Measurements from ENCODE around the gene FBXL2.
A peak's percentile ranks its signal among the peaks of the same experiment; 100 is the strongest.

Gene FBXL2

GRCh38 chr3:33250712-33251111 lies 26.5 kb upstream of the FBXL2 start:
- Histone ChIP-seq H4K20me1 (no peaks in the 10 kb centered on the region), H3K4me3 (no peak overlapping the region), H3K4me2 (no peak overlapping the region), H3K27me3 (no peaks in the 10 kb centered on the region), H3K27ac (no peak overlapping the region), H3K36me3 (no peaks in the 10 kb centered on the region), H3K4me1 (no peaks in the 10 kb centered on the region), H3K9me3 (replicated peaks in 1 of 11) (no peaks in the 10 kb centered on the region), H3K9ac (no peak overlapping the region)
- TF ChIP-seq Cebpa-rat (IDR thresholded peaks at IDR 0.05), result no peak

- Histone ChIP-seq H3K36me3 (no peaks in the 10 kb centered on the region), H3K4me2 (no peak overlapping the region), H3K4me1 (no peaks in the 10 kb centered on the region), H3K27me3 (no peaks in the 10 kb centered on the region), H3K27ac (no peak overlapping the region), H3K4me3 (no peak overlapping the region), H3K9ac (no peak overlapping the region), H3K9me3 (replicated peaks in 1 of 11) (no peaks in the 10 kb centered on the region), H4K20me1 (no peaks in the 10 kb centered on the region)
- TF ChIP-seq Cebpa-rat (IDR thresholded peaks at IDR 0.05), result no peak
Measured at GRCh38 chr3:33256249-33256648, 21.0 kb upstream of the FBXL2 start.

- Histone ChIP-seq H3K9ac (no peak overlapping the region), H3K4me3 (no peak overlapping the region), H3K4me2 (no peak overlapping the region), H3K9me3 (replicated peaks in 1 of 11) (peaks cover 0 to 18% (median 0%) of the 10 kb centered on the region in 11 experiments; a peak in 7 of 22 replicates), H3K4me1 (no peaks in the 10 kb centered on the region), H3K27ac (no peak overlapping the region), H4K20me1 (no peaks in the 10 kb centered on the region), H3K27me3 (no peaks in the 10 kb centered on the region), H3K36me3 (no peaks in the 10 kb centered on the region)
- TF ChIP-seq Cebpa-rat (IDR thresholded peaks at IDR 0.05), result no peak
Measured at GRCh38 chr3:33260104-33260503, 17.1 kb upstream of the FBXL2 start.

- peak in 1 of 11 experiments; percentile 37; a peak in 1 of 22 replicates for TF ChIP-seq Cebpa-rat (IDR thresholded peaks at IDR 0.05)
- no peaks in the 10 kb centered on the region for H3K4me1 ChIP-seq
- H3K27me3 ChIP-seq, result no peaks in the 10 kb centered on the region
- H3K9ac ChIP-seq, result no peak overlapping the region
- peaks cover 10 to 44% (median 31%) of the 10 kb centered on the region in 11 experiments; a peak in 21 of 22 replicates for H3K9me3 ChIP-seq (replicated peaks in 1 of 11)
- no peaks in the 10 kb centered on the region for H3K36me3 ChIP-seq
- no peaks in the 10 kb centered on the region for H4K20me1 ChIP-seq
- H3K4me3 ChIP-seq, result no peak overlapping the region
- H3K27ac ChIP-seq, result no peak overlapping the region
- no peak overlapping the region for H3K4me2 ChIP-seq
Measured at GRCh38 chr3:33269385-33269784, 7.9 kb upstream of the FBXL2 start.

GRCh38 chr3:33271324-33271723 lies 5.9 kb upstream of the FBXL2 start:
- TF ChIP-seq Cebpa-rat (IDR thresholded peaks at IDR 0.05), result no peak
- Histone ChIP-seq H3K36me3 (no peaks in the 10 kb centered on the region), H3K27ac (no peak overlapping the region), H3K9ac (no peak overlapping the region), H3K4me1 (no peaks in the 10 kb centered on the region), H3K4me3 (no peak overlapping the region), H3K9me3 (replicated peaks in 1 of 11) (peaks cover 10 to 28% (median 20%) of the 10 kb centered on the region in 11 experiments; a peak in 21 of 22 replicates), H3K27me3 (no peaks in the 10 kb centered on the region), H3K4me2 (no peak overlapping the region), H4K20me1 (no peaks in the 10 kb centered on the region)

- no peak for TF ChIP-seq Cebpa-rat (IDR thresholded peaks at IDR 0.05)
- Histone ChIP-seq H3K4me2 (no peak overlapping the region), H3K9ac (no peak overlapping the region), H4K20me1 (no peaks in the 10 kb centered on the region), H3K4me3 (no peak overlapping the region), H3K27ac (no peak overlapping the region), H3K4me1 (peaks cover 0 to 11% (median 2%) of the 10 kb centered on the region in 10 experiments; a peak in 1 of 20 replicates), H3K36me3 (no peaks in the 10 kb centered on the region), H3K9me3 (replicated peaks in 1 of 11) (peaks cover 5 to 18% (median 8%) of the 10 kb centered on the region in 11 experiments; a peak in 15 of 22 replicates), H3K27me3 (peaks cover 17 to 22% (median 19%) of the 10 kb centered on the region in 11 experiments)
Measured at GRCh38 chr3:33273628-33274027, 3.6 kb upstream of the FBXL2 start.

GRCh38 chr3:33278163-33278562 lies 921 bp downstream of the FBXL2 start:
- H3K9ac ChIP-seq, result no peak overlapping the region
- H3K27ac ChIP-seq, result no peak overlapping the region
- no peaks in the 10 kb centered on the region for H3K36me3 ChIP-seq
- H3K9me3 ChIP-seq (replicated peaks in 1 of 11), result peaks cover 0 to 9% (median 7%) of the 10 kb centered on the region in 11 experiments; a peak in 12 of 22 replicates
- H3K4me2 ChIP-seq, result peak overlapping the region; percentile 66 to 86 (median 72); a peak in 13 of 22 replicates
- H3K4me1 ChIP-seq, result peaks cover 0 to 11% (median 2%) of the 10 kb centered on the region in 10 experiments; a peak in 1 of 20 replicates
- peaks cover 17 to 30% (median 24%) of the 10 kb centered on the region in 11 experiments for H3K27me3 ChIP-seq
- peak overlapping the region in 4 of 10 experiments; percentile 45 to 61 (median 59); a peak in 5 of 20 replicates for H3K4me3 ChIP-seq
- no peaks in the 10 kb centered on the region for H4K20me1 ChIP-seq
- TF ChIP-seq Cebpa-rat (IDR thresholded peaks at IDR 0.05), result no peak

- H3K9ac ChIP-seq, result no peak overlapping the region
- H3K36me3 ChIP-seq, result no peaks in the 10 kb centered on the region
- H4K20me1 ChIP-seq, result no peaks in the 10 kb centered on the region
- no peak overlapping the region for H3K27ac ChIP-seq
- H3K4me3 ChIP-seq, result no peak overlapping the region
- H3K9me3 ChIP-seq (replicated peaks in 1 of 11), result peaks cover 16 to 41% (median 22%) of the 10 kb centered on the region in 11 experiments
- H3K4me1 ChIP-seq, result no peaks in the 10 kb centered on the region
- no peaks in the 10 kb centered on the region for H3K27me3 ChIP-seq
- no peak overlapping the region for H3K4me2 ChIP-seq
- no peak for TF ChIP-seq Cebpa-rat (IDR thresholded peaks at IDR 0.05)
Measured at GRCh38 chr3:33287672-33288282, 10.5 kb downstream of the FBXL2 start.

GRCh38 chr3:33299395-33300081 lies 22.3 kb downstream of the FBXL2 start:
- H3K27me3 ChIP-seq, result no peaks in the 10 kb centered on the region
- H3K4me2 ChIP-seq, result no peak overlapping the region
- no peaks in the 10 kb centered on the region for H3K4me1 ChIP-seq
- H3K27ac ChIP-seq, result no peak overlapping the region
- H3K36me3 ChIP-seq, result no peaks in the 10 kb centered on the region
- no peak overlapping the region for H3K9ac ChIP-seq
- TF ChIP-seq Cebpa-rat (IDR thresholded peaks at IDR 0.05), result no peak
- no peak overlapping the region for H3K4me3 ChIP-seq
- 0 out of 22 replicates have a peak, but pooled peaks cover 0 to 8% (median 0%) of the 10 kb centered on the region in 11 experiments for H3K9me3 ChIP-seq (replicated peaks in 1 of 11)
- H4K20me1 ChIP-seq, result no peaks in the 10 kb centered on the region

All from BLaER1 treated with 17β-estradiol and CSF1 and Interleukin-3, amounts not matched to agents 10 nM and 100 nM (cell line).